ENCODE results near the gene NMNAT2.

GRCh38 chr1:183273300-183273699, 144.9 kb downstream of the NMNAT2 start:
- TF ChIP-seq EP300 (IDR thresholded peaks at IDR 0.05; ENCODE audit: low read depth) (no peak), POLR2A (IDR thresholded peaks at IDR 0.05) (no peak), CTCF (IDR thresholded peaks at IDR 0.05) (no peak)

Measured in transverse colon (tissue), 3 donors.